Stimulated activated CD4-positive, alpha-beta T cell treated with anti-CD3 and anti-CD28 coated beads, Interleukin-15, amount 100 ng/mL, for 1 hour (primary cell): ENCODE data around the gene CRB2.

Experiments used
- DNase-seq, 2 donors: peaks; one replicate each; pipeline ENCODE4 v3.0.0-alpha.2; 2020; ENCODE audit warnings: low read depth in 1 of 2, low spot score in 1 of 2

CRB2 gene

DNA sequence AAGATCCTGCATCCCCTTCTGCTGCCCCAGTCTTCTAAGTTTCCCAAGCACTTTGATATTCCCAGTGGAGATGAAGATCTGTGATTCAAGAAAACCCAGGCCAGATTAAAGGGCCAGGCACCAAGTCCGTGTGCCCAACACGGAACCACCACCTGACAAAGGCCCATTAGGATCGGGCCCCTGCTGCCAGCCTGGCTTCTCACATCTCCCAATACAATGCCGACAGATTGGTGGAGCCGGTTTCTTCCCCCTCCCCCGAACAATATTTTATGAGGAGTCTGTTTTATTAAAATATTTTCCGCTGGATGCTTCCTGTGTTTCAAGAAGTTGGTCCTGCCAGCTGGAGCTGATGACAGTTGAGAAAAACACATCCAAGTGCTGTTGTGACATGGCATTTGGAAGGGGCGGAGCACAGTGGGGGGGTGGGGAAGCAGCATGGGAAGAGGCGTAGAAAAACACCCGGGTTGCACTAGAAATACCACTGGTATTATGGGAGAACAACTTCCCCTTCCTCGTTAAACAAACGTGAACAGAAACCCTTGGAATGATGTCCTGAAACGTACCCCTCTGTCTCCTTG is 45.0 kb downstream of the CRB2 start:
- DNase-seq: no peak

DNA sequence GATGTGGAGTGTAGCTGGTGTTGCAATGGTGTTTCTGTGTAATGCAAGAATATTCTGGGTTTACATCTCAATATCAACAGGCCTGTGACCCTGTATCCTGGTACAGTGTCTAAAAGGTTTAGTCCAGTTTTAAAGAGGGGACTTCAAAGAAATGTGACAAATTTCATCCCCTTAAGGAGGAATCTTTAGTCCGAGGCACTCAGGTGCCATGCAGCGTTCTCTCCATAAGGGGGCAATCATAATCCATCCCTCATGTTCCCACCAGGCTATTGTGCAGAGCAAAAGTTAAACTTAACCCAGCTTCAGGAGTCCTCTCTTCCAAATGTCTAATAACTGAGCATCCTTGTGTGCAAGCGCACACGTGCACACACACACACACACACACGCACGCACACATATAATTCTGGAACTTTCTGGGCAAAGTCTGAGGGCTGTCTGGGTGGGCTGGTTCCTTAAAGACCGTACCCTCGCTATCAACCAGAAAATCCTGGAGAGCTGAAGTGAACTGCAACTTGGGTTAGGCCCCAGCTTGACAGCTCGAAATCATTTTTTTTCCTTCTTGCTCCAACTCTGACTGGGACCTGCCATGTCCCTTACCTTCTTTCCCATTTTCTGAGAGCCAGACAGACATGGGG is 46.0 kb downstream of the CRB2 start:
- no peak for DNase-seq

DNA sequence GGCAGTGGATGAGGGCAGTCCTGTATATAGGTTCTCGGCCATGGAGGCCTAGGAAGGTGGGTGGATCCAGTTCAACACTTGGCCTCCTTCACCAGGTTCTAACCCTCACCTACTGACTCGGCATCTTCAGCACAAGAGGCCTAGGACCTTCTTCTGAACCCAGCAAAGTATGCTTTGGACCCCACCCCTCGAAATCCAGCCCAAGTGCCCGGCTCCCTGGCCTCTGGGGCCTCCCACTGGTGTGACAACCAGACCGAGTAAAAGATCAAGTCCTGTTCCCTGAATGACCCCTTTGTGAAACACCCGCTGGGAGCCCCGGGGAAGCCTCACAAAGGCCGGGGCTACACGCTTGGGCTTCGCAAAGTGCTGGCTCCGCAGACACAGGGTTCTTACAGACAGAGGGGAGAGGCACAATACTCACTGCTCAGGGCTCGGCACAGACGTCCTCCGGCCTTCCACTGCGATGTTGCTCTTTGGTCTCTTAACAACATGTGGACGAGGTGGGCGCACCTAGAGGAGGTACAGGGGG is 47.0 kb downstream of the CRB2 start:
- no peak for DNase-seq

DNA sequence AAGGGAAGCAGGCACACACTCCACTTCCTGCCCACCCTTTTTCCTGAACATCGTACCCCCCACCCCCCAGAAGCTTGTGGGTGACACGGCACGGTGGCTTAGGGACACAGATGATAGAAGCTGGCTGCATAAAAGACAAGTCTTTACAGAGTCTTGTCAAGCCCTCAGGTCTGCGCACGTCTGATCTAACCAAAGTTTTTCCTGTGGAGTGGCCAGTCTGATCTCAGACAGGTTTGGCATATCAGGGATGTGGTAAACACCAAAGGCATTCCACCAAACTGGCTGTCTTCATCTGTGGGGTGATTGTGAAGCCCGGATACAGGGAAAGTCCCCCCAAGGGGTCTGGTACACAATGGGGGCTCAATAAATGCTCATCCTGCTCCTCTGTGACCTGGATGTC is 50.0 kb downstream of the CRB2 start:
- no peak for DNase-seq

- no peak for DNase-seq
These were observed 50.8 kb downstream of the CRB2 start for GRCh38 chr9:123406691-123407216.

DNA sequence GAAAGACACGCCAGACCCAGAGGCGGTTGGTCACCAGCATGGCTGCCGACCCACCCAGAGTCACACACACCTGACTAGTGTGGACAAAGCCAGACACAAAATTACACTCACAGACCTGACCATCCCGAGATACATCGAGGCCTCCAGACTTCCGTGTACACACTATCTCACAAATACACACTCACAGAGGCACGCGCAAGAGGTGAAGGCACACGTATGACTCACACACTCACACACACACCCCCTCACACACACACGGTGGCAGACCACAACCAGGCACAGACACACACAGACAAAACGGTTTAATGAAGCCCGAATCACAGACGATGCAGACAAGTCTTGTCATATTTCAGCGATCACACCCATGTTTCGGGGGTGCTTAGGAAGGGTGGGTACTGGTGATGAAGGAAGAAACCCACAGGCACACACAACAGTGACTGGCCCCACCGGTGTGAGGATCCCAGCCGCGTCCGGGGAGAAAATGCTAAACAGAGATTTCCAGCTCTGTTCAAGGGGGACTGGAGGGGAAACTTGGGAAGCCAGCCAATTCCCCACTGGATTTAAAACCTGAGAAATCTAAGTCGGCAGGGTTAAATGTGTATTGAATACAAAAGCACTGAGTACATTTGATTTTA is 51.3 kb downstream of the CRB2 start:
- no peak for DNase-seq

DNA sequence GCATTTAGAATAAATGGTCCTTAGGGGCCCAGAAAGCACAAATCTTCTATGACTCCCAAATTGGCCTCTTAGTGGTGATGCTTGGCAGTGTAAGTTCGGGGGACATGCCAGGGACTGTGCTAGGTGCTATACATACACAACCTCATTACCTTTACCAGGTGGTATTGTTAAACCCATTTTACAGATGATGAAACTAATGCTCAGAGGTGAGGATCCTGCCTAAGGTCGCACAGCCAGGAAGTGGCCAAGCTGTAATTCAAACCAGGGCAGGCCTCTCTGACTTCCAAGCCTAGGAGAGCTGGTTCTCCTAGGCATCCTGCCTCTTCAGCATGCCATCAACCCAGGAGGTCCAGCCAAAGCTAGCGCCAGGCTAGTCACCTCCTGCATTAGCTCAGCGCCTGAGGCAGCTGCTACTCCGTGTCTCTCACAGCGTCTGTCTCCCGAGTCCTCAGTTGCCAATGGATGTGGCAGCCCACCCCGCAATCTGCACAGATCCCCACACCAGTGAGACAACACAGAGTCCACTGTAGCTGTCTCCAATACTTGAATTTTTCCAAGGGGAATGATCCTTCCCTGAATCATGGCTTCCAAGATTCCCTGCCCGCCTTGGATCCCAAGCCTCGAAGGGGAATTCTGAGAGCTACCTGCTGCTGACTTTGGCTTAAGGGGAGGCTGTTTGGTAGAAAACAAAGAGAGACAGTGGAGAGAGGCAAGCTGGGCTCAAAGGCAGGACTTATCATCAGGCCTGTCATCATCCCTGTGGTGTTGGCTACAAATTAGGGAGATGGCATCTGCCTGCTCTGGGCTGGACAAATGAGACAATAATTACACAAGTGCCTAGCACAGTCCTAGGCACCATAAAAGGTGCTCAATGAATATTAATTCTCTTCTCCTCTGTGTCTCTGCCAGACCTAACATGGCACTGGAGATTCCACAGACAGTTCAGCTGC is 52.6 kb downstream of the CRB2 start:
- no peak for DNase-seq

DNA sequence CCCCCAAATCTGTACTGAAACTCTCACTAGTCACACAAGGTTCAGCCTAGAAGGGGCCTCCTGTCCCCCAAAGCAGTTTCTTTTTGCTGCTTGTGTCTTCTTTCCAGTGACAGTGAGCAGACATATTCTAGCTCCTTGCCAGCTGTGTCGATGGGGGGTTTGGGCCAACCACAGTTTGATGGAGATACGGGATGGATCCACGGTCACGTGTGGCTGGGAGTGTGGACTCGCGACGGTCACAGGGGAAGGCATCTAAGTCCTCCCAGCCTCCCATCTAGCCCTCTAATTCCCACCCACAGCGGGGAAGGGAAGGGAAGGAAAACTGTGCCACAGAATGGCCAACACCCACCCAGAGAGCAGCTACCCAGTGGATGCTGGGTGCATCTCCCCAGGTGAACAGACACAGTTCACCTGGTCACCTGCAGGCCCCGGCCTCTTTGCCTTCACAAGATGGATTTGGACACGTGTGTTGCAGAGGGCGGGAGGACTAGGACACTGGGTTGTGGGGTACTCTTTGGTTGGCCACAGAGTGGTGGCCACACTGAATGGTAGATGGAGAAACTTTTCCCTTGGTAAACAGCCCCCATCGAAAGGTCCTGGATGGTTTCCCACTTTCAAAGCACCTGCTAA is 54.4 kb downstream of the CRB2 start:
- no peak for DNase-seq

- no peak for DNase-seq
These were observed 55.2 kb downstream of the CRB2 start for GRCh38 chr9:123411191-123411590.

GRCh38 chr9:123411636-123412035 is 55.6 kb downstream of the CRB2 start:
- DNase-seq: no peak

DNA sequence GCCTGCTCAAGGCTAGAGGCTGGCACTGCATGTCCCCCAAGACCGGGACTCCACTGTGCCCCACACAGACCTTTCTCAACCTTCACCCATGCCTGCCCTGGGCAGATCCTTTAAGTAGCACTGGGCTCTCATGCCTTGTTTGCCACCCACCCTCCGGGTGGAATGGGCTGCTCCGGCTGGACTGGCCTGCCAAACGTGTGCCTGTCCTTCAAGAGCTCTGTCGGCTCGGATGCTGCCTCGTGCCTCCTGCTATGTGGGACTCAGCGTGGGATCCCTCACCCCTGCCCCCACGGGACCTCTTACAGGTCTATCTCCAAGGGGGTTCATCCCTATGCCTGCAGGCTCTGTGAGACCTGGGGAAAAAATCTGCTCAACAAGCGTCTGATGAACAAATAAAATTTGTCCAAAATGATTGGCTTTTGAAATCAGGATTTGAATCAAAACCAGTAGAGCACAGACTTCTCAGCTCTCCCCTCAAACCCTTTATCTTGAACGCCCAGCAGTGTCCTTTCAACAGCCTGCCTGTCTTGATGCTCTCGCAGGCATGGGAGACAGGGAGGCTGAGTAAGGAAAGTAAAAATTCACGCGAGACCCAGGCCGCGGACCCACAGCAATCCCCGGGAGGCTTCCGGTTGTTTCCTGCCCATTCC is 56.3 kb downstream of the CRB2 start:
- no peak for DNase-seq

- DNase-seq: no peak
These were observed 58.2 kb downstream of the CRB2 start for GRCh38 chr9:123414204-123414603.

- DNase-seq: no peak
These were observed 59.2 kb downstream of the CRB2 start for GRCh38 chr9:123414936-123415930.

- no peak for DNase-seq
These were observed 60.2 kb downstream of the CRB2 start for GRCh38 chr9:123416176-123416575.

- DNase-seq: no peak
These were observed 61.5 kb downstream of the CRB2 start for GRCh38 chr9:123417289-123418051.

- no peak for DNase-seq
These were observed 62.0 kb downstream of the CRB2 start for GRCh38 chr9:123418052-123418430.

GRCh38 chr9:123418506-123418905 is 62.5 kb downstream of the CRB2 start:
- no peak for DNase-seq

DNA sequence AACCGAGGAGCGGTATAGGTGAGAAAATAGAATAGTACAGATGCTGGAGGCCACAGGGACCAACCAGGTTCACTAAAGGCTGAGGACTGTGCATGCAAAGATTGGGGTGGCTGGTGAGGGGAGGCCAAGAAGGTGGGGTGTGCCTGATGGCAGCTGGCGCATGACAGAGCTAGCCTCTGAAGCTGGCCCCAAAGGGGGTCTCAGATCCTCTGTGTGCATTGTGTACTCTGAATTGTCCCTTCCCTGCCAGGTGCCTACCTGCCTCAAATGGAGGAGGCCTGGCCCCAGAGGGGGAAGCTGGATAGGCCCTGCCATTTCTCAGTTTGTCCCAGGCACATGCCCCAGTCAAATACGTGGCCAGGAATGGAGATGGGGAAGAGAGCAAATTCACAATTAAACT is 63.1 kb downstream of the CRB2 start:
- DNase-seq: no peak
